Mucosa of descending colon (tissue), 3 donors: ENCODE results near the gene EIF5AL1. TPM values are rescaled to one million over a fixed set of nuclear protein-coding genes. Genes with fewer than 3 reads are reported as not detected.
"Not testable (repeated sequence)": the region's sequence is repeated elsewhere in the genome, so short reads cannot be mapped to it uniquely, and the experiment has no call there.

Experiments used
- ATAC-seq: fragments of 200-7000 bp; cut with Tn5 transposase; one replicate; pipeline ENCODE4 v1.9.1; 2020; ENCODE audit warnings: mild to moderate bottlenecking, moderate library complexity
- DNase-seq, 3 donors: peaks; one replicate each; pipeline ENCODE4 v3.0.0-alpha.2; 2020
- H3K36me3 ChIP-seq: fragments of 200-600 bp; one replicate; pipeline ENCODE4 v1.8.0; 2021; ENCODE audit warnings: low read depth, mild to moderate bottlenecking
- H3K4me1 ChIP-seq: fragments of 200-600 bp; one replicate; pipeline ENCODE4 v1.8.0; 2021; ENCODE audit warnings: low read depth, mild to moderate bottlenecking
- H3K4me3 ChIP-seq: fragments of 200-600 bp; one replicate; pipeline ENCODE4 v1.8.0; 2021; ENCODE audit warnings: mild to moderate bottlenecking
- H3K9me3 ChIP-seq: fragments of 200-600 bp; one replicate; pipeline ENCODE4 v1.8.0; 2021; ENCODE audit warnings: mild to moderate bottlenecking
- intact Hi-C, 2 donors: fragments of 100-400 bp; cut with DNase I in 1 of 2; cut with micrococcal nuclease in 1 of 2; formaldehyde crosslinking; loops; one replicate each; pipeline versions ENCODE4 v1.11.0 to v1.11.1; 2022; cut with DNase I, micrococcal nuclease
- total RNA-seq, 3 donors: library from RNA; stranded (reverse); fragmentation: NEBNext Ultra II Directional in 2 of 3; extraction: Animal tissue kit (Norgen Biotek cat#: 25700) in 2 of 3; gene quantifications; one replicate each; pipeline versions ENCODE4 v1.2.1 to v1.2.4, GENCODE V29; 2021 to 2023
- TF ChIP-seq, protein P1 (sequence below): fragments of 200-600 bp; IDR thresholded peaks from one replicate; pipeline ENCODE4 v1.8.0; 2022; ENCODE audit warnings: antibody characterized with exemption, mild to moderate bottlenecking
- donor health status: DM: no; HTN: no; CAD: no; lungs with moderate emphysema.
- donor health status: DM: no; HTN: no; CAD: no.
- donor health status: DM: no; HTN: yes; CAD: no.

Gene EIF5AL1
- total RNA-seq, 3 donors from 2014 or later: 0.09 to 0.87 (median 0.16) TPM

DNA sequence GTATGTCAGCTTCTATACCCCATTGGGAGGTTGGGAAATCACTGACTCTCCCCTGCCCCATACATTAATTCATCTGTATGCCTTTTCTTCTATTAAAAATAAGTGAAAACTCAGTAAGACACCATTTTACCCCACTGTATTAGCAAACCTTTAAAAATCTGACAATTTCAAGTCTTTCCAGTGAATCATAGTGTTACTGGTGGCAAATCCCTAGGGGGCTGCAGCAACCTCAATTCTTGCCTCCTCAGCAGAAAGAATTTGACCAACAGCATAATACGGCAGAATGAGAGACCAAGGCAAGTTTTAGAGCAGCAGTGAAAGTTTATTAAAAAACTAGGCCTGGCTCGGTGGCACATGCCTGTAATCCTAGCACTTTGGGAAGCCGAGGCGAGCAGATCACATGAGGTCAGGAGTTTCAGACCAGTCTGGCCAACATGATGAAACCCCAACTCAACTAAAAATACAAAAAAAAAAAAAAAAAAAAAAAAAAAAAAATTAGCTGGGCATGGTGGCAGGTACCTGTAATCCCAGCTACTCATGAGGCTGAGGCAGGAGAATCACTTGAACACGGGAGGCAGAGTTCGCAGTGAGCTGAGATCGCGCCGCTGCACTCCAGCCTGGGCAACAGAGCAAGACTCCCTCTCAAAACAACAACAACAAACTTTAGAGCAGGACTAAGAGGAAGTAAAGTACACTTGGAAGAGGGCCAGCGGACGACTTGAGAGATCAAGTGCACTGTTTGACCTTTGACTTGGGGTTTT is 21.0 kb downstream of the EIF5AL1 start:
- H3K4me1 ChIP-seq, H3K9me3 ChIP-seq, H3K4me3 ChIP-seq, intact Hi-C loops, H3K36me3 ChIP-seq, ATAC-seq: not testable (repeated sequence)
- DNase-seq: peak in 1 of 3 donors; percentile 32

DNA sequence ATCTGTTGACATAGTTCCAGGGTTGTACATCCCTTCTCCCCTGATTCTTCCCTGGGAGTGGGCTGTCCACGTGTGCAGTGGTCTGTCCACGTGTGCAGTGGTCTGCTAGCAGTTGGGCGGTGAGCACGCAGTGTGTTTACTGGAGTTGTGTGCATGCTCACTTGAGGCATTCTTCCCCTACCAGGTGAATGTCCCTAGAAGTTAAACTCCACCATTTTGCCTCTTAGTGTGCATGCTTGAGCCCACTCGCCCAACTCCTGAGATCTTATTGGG is 21.5 kb downstream of the EIF5AL1 start:
- H3K4me1 ChIP-seq, H3K4me3 ChIP-seq, DNase-seq, intact Hi-C loops, H3K36me3 ChIP-seq, H3K9me3 ChIP-seq, ATAC-seq: not testable (repeated sequence)

DNA sequence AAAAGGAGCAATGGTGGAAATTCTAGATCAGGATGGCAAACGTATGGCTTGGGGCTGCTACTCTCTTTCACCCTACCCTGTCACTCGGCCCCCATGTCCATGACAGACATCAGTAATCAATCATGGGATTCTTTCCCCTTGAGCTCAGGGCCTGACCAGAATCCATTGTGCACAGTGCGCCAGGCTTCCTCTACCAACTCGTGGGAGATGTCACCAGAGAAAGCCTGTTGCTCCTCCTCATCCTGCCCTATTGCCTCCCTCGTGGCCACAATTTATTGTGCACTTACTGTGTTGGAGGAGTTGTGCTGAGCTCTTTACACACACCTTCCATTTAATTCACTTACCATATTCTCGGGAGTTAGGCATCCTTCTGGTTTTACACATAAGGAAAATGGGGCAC is 26.0 kb downstream of the EIF5AL1 start:
- H3K36me3 ChIP-seq, H3K4me3 ChIP-seq, ATAC-seq, intact Hi-C loops, DNase-seq, H3K4me1 ChIP-seq, H3K9me3 ChIP-seq: not testable (repeated sequence)

DNA sequence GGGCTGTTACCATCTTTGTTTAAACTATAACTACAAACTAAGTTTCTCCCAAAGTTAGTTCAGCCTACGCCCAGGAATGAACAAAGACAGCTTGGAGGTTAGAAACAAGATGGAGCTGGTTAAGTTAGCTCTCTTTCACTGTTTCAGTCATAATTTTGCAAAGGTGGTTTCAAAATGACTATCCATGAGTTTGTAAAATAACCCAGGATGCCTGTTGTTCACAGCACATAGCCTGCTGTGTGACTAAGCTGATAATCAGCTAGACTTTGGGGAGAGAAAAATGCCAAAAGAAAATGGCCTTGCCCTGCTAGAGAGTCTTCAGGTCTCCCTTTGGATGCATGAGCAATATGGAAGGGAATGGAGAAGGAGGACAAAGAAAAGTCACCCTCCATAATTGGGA is 28.6 kb downstream of the EIF5AL1 start:
- DNase-seq, ATAC-seq, H3K4me3 ChIP-seq, intact Hi-C loops, H3K4me1 ChIP-seq, H3K36me3 ChIP-seq, H3K9me3 ChIP-seq: not testable (repeated sequence)

DNA sequence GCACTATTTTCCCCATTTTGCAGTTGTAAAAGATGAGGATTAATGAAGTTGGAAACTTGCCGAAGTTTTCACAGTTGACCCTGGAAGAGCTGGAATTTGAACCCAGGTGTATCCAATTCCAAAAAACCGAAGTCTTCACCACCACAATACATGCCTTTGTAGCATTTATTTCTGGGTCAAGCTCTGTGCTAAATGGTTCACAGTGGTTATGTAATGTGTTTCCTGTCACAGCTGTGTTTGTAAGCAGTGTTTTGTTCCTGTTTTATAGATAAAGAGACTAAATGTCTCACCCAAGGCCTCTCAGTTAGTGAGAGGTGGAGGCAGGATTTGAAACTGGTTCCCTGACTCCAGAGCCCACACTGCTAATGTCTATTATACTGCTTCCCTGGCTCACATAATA is 30.3 kb downstream of the EIF5AL1 start:
- Histone ChIP-seq H3K36me3 (no peaks in the 10 kb centered on the region), H3K9me3 (no peaks in the 10 kb centered on the region), H3K4me3 (no peak overlapping the region), H3K4me1 (no peaks in the 10 kb centered on the region)
- DNase-seq (no peak), ATAC-seq (no peak)
- intact Hi-C loops: no loop called here
- TF ChIP-seq, protein P1, sequence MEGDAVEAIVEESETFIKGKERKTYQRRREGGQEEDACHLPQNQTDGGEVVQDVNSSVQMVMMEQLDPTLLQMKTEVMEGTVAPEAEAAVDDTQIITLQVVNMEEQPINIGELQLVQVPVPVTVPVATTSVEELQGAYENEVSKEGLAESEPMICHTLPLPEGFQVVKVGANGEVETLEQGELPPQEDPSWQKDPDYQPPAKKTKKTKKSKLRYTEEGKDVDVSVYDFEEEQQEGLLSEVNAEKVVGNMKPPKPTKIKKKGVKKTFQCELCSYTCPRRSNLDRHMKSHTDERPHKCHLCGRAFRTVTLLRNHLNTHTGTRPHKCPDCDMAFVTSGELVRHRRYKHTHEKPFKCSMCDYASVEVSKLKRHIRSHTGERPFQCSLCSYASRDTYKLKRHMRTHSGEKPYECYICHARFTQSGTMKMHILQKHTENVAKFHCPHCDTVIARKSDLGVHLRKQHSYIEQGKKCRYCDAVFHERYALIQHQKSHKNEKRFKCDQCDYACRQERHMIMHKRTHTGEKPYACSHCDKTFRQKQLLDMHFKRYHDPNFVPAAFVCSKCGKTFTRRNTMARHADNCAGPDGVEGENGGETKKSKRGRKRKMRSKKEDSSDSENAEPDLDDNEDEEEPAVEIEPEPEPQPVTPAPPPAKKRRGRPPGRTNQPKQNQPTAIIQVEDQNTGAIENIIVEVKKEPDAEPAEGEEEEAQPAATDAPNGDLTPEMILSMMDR: no peak

DNA sequence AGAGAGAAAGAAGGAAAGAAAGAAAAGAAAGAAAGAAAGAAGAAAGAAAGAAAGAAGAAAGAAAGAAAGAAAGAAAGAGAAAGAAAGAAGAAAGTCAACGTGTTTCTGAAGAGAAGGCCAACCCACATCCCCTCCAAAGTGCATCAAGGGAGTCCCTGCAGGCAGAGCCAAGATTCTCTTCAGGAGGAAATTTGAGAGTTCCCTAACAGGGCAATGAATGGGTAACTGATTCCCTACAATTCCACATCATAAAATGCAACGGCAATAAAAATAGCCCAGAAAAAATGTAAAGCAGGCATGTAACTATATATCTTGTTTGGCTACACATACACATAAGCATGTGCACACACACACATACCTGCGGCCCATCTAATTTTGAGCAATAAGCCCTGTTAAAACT is 32.1 kb downstream of the EIF5AL1 start:
- H3K4me1 ChIP-seq, H3K9me3 ChIP-seq, H3K4me3 ChIP-seq, intact Hi-C loops, DNase-seq, H3K36me3 ChIP-seq: not testable (repeated sequence)
- ATAC-seq: peak; percentile 54

DNA sequence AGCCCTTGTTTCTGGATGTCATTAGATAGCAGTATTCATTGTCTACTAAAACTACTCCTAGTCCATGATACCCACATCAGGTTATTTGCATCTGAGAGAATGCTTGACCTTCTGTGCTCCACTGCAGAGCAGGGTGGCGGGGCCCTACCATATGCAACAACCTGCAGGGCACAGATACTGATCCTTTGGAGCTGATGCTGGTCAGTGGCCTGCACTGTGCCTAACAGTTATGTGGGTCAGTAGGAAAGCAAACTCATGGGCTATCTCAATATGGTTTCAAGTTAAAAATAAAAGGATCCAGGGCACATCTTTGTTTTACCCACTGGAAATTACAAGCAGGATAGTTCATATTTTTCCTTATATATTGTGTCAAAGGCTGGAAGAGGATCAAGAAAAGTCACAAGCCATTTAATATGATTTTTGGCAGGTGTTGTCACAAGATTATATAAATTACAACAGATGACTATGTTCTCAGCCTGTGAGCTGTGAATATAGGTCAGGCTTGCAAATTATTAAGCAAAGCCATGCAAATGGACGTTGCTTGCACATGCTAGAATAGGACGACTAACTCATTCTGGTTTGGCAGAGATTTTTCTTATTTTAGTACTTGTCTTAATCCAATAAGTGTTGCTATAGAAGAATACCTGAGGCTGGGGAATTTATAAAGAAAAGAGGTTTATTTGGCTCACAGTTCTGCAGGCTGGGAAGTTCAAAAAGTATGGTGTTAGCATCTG is 32.8 kb downstream of the EIF5AL1 start:
- ATAC-seq, intact Hi-C loops, DNase-seq, H3K9me3 ChIP-seq, H3K36me3 ChIP-seq, H3K4me1 ChIP-seq, H3K4me3 ChIP-seq: not testable (repeated sequence)

DNA sequence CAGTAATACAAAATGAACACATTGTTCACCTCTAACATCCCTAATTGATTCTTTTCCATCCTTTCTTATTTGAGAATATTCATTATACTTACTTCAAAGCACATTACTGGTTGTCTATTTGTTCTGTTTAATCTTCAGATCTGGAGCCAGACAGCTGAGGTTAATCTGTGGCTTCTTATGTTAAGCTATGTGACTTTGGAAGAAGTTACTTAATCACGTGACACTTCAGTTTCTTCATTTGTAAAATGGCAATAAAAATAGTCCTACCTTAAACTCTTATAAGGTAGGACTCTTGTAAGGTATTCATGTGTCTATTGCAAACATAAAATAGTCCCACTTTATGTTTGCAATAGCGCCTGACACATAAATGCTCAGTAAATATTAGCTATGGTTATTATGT is 34.8 kb downstream of the EIF5AL1 start:
- DNase-seq, H3K4me1 ChIP-seq, intact Hi-C loops, H3K4me3 ChIP-seq, H3K9me3 ChIP-seq, ATAC-seq, H3K36me3 ChIP-seq: not testable (repeated sequence)

DNA sequence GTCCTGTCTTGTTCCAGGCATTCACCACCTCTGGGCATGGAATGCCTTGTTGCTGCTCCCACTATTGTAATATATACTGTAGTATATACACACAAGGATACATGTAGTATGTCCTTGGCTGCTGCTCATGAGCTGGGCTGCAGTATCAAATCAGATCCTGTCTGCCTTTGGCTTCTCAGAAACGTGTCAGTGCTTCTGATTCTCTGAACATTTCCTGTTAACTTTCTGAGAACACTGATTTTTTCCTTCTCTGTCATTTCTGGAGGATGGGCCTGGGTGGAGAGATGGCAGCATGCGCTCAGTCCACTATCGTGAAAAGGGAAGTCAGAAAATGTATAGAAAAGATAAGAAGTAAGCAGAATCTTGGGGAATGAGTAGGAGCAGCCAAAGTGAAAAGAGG is 35.6 kb downstream of the EIF5AL1 start:
- no peak overlapping the region for H3K4me3 ChIP-seq
- intact Hi-C loops: no loop called here
- TF ChIP-seq, protein P1: no peak
- no peaks in the 10 kb centered on the region for H3K9me3 ChIP-seq
- ATAC-seq (no peak), DNase-seq (no peak)
- no peaks in the 10 kb centered on the region for H3K4me1 ChIP-seq
- H3K36me3 ChIP-seq: no peaks in the 10 kb centered on the region
